K562 treated with DMSO at 1 percent for 24 hours (cell line): Measurements from ENCODE around the gene PCDH20. TPM values are rescaled to one million over a fixed set of nuclear protein-coding genes. Genes with fewer than 3 reads are reported as not detected.

Source experiments
- total RNA-seq: library from RNA; unstranded; fragments of 300-600 nt; gene quantifications from 2 replicates; pipeline ENCODE4 v1.2.3, GENCODE V29; 2022; ENCODE audit warnings: low read depth; ENCODE audit not compliant: insufficient read depth

The PCDH20 gene, protein sequence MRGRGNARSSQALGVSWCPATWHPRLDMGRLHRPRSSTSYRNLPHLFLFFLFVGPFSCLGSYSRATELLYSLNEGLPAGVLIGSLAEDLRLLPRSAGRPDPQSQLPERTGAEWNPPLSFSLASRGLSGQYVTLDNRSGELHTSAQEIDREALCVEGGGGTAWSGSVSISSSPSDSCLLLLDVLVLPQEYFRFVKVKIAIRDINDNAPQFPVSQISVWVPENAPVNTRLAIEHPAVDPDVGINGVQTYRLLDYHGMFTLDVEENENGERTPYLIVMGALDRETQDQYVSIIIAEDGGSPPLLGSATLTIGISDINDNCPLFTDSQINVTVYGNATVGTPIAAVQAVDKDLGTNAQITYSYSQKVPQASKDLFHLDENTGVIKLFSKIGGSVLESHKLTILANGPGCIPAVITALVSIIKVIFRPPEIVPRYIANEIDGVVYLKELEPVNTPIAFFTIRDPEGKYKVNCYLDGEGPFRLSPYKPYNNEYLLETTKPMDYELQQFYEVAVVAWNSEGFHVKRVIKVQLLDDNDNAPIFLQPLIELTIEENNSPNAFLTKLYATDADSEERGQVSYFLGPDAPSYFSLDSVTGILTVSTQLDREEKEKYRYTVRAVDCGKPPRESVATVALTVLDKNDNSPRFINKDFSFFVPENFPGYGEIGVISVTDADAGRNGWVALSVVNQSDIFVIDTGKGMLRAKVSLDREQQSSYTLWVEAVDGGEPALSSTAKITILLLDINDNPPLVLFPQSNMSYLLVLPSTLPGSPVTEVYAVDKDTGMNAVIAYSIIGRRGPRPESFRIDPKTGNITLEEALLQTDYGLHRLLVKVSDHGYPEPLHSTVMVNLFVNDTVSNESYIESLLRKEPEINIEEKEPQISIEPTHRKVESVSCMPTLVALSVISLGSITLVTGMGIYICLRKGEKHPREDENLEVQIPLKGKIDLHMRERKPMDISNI
- total RNA-seq: not detected in 2 replicates

DNA sequence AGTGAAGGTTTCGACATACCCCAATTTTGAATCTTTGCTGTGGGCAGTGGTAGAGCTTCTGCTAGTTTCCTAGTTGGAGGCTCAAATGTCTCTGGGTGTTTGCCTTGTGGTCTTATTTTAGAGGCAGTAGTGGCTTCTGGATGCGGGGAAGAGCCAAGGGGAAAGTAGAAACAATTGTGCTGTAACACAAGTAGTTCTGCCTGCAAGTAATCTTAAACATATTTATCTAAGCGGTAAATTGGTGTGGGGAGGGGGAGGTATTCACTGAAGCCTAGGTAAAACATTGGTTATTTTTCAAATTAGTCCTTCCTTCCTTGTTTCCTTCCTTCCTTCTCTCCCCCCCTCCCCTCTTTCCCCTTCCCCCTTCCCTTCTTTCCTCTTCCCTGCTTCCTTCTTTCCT is at the start of gene PCDH20:
Gene PCDH20 (minus strand): TSS at position 101 of the 400 bp plus-strand sequence. CDS start 691 bp downstream, outside the sequence.

